ENCODE data around the gene PDE4DIP. TPM values are rescaled to one million over a fixed set of nuclear protein-coding genes. Genes with fewer than 3 reads are reported as not detected.

Gene PDE4DIP
- total RNA-seq = 10.3 and 42.2 TPM in 2 replicates

DNA sequence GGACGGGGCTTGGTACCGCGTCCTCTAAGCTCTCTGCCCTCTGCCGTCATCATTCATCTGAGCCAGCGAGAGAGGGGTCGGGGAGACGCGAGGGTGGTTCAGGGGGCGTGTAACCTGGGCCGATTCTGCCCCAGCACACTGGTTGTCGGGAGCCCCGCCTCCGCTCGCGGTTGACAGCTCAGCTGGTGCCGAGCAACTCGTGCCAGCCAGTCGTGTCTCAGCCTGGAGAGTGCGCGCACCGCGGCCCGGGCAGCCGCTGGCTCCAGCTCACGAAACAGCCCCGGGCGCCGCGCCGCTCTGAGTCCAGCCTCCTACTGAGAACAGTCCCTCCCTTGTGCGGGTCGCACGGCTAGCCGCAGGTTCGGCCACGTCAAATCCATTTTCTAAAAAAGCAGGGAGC, at the start of gene PDE4DIP:
Gene PDE4DIP, plus strand, starts transcription at position 209 of the 400 bp plus-strand sequence. CDS start 347 bp downstream, outside the sequence.

Other genes starting within 250 kb of the PDE4DIP start
- 12.1 and 14.3 TPM in 2 replicates for gene NBPF14, start 248.4 kb upstream of the PDE4DIP start, total RNA-seq
- gene NUDT4B, start 95.7 kb upstream of the PDE4DIP start, total RNA-seq = 8.1 and 15.3 TPM in 2 replicates

All from endothelial cell of coronary artery (primary cell).